ENCODE measurements around the gene CBX1.

DNA sequence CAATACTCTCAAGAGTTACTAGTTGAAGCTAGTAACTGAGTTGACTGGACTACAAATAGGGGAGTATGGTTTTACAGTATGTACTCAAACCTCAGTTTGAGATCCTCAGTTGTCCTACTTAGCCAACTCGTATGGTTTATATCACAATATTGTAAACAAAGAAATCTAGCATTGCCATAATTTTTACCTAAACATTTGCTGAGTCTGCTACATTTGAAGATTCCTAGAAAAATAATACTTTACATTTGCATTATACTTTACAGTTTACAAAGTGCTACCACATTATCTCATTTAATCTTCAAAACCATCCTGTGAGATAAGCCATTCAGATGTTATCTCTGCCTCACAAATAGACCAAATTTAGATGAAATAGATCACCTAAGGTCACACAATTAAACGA lies 16.3 kb downstream of the CBX1 start:
- no peak for TF ChIP-seq POLR2A (IDR thresholded peaks at IDR 0.05; ENCODE audit: low read length)
- TF ChIP-seq GATA1 (IDR thresholded peaks at IDR 0.05; ENCODE audit: low read depth, low read length): no peak
